Measurements from ENCODE around the gene AIFM2. TPM values are rescaled to one million over a fixed set of nuclear protein-coding genes. Genes with fewer than 3 reads are reported as not detected.

Gene AIFM2
- total RNA-seq, 1 experiment from 2014 or later, result 16.6 TPM

GRCh38 chr10:70067586-70067985, 65.0 kb downstream of the AIFM2 start:
- POLR2A ChIA-PET, result no interaction called here
- H3K27me3 ChIP-seq (ENCODE audit: control insufficient read depth, insufficient read depth, low read length), result no peaks in the 10 kb centered on the region
- intact Hi-C loops (cut with micrococcal nuclease; ENCODE audit: unreplicated experiment), result no loop called here
- no peaks in the 10 kb centered on the region for H3K9me3 ChIP-seq (ENCODE audit: control insufficient read depth, insufficient read depth, low read depth, low read length)
- H3K36me3 ChIP-seq (ENCODE audit: control insufficient read depth, insufficient read depth, low read length), result no peaks in the 10 kb centered on the region
- ATAC-seq (no peak), DNase-seq (ENCODE audit: low read depth, low spot score) (no peak)
- no peaks in the 10 kb centered on the region for H3K4me1 ChIP-seq (ENCODE audit: control insufficient read depth, insufficient read depth, low read length)
- no TSS peak for BruUV-seq (replicated peaks)
- H3K4me3 ChIP-seq (ENCODE audit: low read depth in 2 of 2, low read length in 2 of 2), result no peak overlapping the region
- H3K27ac ChIP-seq (ENCODE audit: low read length), result no peak overlapping the region
- CTCF ChIA-PET, result no interaction called here
- in situ Hi-C loops (cut with HindIII; ENCODE audit: low pct_unique_long_range_greater_than_20kb, low sequenced_read_pairs), result no loop called here
- TF ChIP-seq POLR2AphosphoS5 (IDR thresholded peaks at IDR 0.05; ENCODE audit: low read depth, low read length) (no peak), TCF7L2 (IDR thresholded peaks at IDR 0.05; ENCODE audit: low read depth, low read length) (no peak), CTCF (IDR thresholded peaks at IDR 0.05) (no peak), REST (IDR thresholded peaks at IDR 0.05; ENCODE audit: insufficient read depth in 1 of 2, low read depth in 2 of 2, low read length in 1 of 2) (no peak), SIN3A (IDR thresholded peaks at IDR 0.05; ENCODE audit: borderline replicate concordance, insufficient read depth, low read depth, low read length) (no peak)

GRCh38 chr10:70066190-70066589, 66.4 kb downstream of the AIFM2 start:
- CTCF ChIA-PET, result no interaction called here
- BruUV-seq (replicated peaks), result no TSS peak
- H3K27ac ChIP-seq (ENCODE audit: low read length), result no peak overlapping the region
- no peak overlapping the region for H3K4me3 ChIP-seq (ENCODE audit: low read depth in 2 of 2, low read length in 2 of 2)
- H3K9me3 ChIP-seq (ENCODE audit: control insufficient read depth, insufficient read depth, low read depth, low read length), result no peaks in the 10 kb centered on the region
- in situ Hi-C loops (cut with HindIII; ENCODE audit: low pct_unique_long_range_greater_than_20kb, low sequenced_read_pairs) (no loop called here), intact Hi-C loops (cut with micrococcal nuclease; ENCODE audit: unreplicated experiment) (no loop called here)
- H3K27me3 ChIP-seq (ENCODE audit: control insufficient read depth, insufficient read depth, low read length), result peaks cover 3% of the 10 kb centered on the region; the same call in 1 of the 2 replicates
- TF ChIP-seq CTCF (IDR thresholded peaks at IDR 0.05) (no peak), REST (IDR thresholded peaks at IDR 0.05; ENCODE audit: insufficient read depth in 1 of 2, low read depth in 2 of 2, low read length in 1 of 2) (no peak), POLR2AphosphoS5 (IDR thresholded peaks at IDR 0.05; ENCODE audit: low read depth, low read length) (no peak), SIN3A (IDR thresholded peaks at IDR 0.05; ENCODE audit: borderline replicate concordance, insufficient read depth, low read depth, low read length) (no peak), TCF7L2 (IDR thresholded peaks at IDR 0.05; ENCODE audit: low read depth, low read length) (no peak)
- no peaks in the 10 kb centered on the region for H3K4me1 ChIP-seq (ENCODE audit: control insufficient read depth, insufficient read depth, low read length)
- POLR2A ChIA-PET, result no interaction called here
- ATAC-seq (no peak), DNase-seq (ENCODE audit: low read depth, low spot score) (no peak)
- H3K36me3 ChIP-seq (ENCODE audit: control insufficient read depth, insufficient read depth, low read length), result no peaks in the 10 kb centered on the region

All from Panc1 (cell line).